Lower leg skin (tissue), 3 donors: ENCODE measurements around the gene FYCO1.

ENCODE experiments used
- CTCF ChIP-seq, 3 donors: fragments of 450-650 bp; IDR thresholded peaks; one replicate each; pipeline ENCODE4 v1.5.1; 2016; ENCODE audit warnings: antibody characterized with exemption in 3 of 3, mild to moderate bottlenecking in 3 of 3, moderate library complexity in 2 of 3
- POLR2A ChIP-seq, 2 donors: fragments of 450-650 bp; IDR thresholded peaks; one replicate each; pipeline ENCODE4 v1.6.1; 2016 to 2017; ENCODE audit warnings: antibody characterized with exemption in 2 of 2, mild to moderate bottlenecking in 1 of 2, moderate library complexity in 1 of 2

- no peak for TF ChIP-seq CTCF (IDR thresholded peaks at IDR 0.05)
- no peak for TF ChIP-seq POLR2A (IDR thresholded peaks at IDR 0.05)
Measured at GRCh38 chr3:45981346-45982074, 14.1 kb downstream of the FYCO1 start.
